AG20443 (cell line): ENCODE measurements around the gene CGB5.
A peak's percentile ranks its signal among the peaks of the same experiment; 100 is the strongest.
"Not testable (repeated sequence)": the region's sequence is repeated elsewhere in the genome, so short reads cannot be mapped to it uniquely, and the experiment has no call there.

Experiments
- DNase-seq: peaks from one replicate; pipeline ENCODE4 v3.0.0; 2012; ENCODE audit warnings: low spot score, mixed read lengths

CGB5 gene

DNA sequence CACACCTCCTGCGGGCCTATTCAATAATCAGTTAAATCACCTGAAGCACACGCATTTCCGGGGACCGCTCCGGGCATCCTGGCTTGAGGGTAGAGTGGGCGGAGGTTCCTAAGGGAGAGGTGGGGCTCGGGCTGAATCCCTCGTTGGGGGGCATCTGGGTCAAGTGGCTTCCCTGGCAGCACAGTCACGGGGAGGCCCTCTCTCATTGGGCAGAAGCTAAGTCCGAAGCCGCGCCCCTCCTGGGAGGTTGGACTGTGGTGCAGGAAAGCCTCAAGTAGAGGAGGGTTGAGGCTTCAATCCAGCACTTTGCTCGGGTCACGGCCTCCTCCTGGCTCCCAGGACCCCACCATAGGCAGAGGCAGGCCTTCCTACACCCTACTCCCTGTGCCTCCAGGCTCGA, at the start of gene CGB5:
Gene CGB5, plus strand, starts transcription at position 301 of the 400 bp plus-strand sequence. CDS start 362 bp downstream, outside the sequence.
- not testable (repeated sequence) for DNase-seq

DNA sequence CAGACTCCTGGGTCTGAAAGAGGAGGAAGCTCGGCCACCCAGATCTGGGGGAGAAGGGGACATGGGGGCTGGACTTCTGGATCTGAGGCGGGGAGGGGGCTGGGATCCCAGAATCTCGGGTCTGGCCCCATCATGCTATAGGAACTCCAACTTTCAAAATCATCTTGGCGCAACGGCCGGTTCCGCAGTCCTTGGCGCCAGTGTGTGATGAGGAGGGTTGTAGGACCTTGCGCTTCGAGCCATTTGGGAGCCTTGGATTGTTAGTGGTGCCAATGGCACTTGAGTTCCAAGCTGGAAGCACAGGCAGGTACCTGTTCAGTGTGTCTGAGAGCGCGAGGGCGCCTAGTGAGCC, 49.6 kb upstream of the CGB5 start:
- no peak for DNase-seq

DNA sequence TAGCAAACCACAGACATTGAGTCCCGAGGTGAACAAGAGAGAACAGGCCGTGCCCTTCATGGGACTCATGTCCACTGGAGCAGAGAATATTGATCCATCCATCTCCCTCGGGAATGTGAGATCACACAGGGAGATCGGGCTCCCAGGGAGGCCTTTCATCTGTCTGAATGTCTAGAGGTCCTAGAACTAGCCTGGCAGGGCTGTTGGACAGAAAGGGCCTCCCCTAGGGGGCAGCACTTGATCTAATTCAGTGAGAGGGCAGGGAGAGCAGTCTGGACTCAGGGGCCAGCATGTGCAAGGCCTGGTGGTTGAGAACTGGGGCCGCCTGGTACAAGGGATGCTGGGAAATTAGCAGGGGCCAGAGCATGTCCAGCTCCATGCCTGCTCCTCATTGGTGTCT, 45.7 kb upstream of the CGB5 start:
- DNase-seq: peak; percentile 56

DNA sequence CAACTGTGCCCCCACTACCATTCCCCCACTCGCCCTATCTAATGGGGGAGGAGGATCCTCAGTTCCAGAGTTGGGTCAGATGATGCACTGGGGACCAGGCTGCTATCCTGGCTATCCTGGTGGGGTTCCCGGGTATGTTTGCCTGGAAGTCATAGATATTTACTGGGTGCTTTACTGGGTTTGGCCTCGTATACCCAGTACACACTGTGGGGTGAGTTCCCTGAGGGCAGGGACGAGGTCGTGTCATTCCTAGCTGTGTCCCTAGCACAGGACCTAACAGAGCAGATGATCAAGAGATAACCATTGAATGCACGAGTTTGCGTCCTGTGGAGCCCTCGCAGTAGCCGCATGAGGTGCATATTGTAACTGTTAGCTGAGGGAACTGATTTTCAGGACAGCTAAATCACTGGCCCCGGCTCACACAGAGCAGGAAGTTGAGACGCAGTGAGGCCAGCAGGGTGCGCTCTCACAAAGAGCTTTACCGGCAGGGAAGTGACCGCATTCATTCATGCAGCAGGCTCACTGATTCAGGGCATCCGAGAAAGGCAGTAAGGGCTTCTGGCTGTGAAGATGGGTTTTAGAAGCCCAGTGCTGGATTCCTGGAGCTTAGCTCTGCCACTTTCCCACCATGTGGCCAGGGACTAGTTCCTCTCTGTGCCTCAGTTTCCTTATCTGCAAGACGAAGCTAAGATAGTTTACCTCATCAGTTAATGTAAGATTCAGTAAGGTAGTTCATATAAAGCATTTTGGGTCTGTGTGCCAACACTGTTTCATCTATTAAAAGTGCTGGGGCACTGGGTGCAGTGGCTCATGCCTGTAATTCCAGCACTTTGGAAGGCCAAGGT, 43.9 kb upstream of the CGB5 start:
- DNase-seq: peak; percentile 74

DNA sequence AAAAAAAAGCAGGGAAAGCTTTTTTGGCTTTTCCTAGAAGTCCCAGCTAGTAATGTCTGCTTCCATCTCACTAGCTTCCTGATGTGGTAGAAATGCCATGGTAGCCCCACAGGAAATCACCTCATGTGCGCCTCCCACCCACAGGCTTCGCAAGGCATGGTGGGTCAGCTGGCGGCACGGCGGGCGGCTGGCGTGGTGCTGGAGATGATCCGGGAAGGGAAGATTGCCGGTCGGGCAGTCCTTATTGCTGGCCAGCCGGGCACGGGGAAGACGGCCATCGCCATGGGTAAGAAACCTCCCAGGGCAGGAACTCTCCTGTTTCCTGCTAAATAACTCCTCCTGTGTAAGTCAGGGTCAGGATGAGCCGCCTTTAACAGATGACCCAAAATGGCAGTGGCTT, 39.5 kb upstream of the CGB5 start:
- no peak for DNase-seq

DNA sequence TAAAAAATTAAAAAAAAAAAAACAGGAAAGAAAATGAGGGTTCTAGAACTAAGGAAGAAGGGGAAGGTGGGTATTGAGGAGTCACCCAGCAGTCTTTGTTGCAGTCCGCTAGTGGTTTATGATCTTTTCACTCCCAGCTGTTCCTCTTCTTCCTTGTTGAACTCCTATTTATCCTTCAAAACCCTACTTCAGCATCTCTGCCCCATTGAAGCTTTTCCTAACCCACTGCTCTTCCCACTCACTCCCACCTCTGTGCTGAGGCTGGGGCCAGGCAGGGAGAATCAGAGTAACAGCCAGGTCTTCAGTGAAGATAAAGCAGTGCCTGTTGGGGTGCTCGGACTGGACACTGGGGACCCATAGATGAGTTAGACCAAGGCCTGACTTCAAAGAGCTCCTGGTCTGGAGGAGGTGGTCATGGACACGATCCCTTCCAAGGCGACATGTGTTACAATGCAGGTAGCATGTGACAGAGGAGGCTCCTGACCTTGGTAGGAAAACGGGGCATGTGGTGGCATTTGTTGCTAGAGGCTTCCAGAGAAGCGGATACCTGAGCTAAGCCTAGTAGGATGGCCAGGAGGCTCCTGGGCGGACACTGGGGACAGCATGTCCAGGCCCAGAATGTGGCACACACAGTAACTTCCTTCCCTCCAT, 38.6 kb upstream of the CGB5 start:
- DNase-seq: no peak

DNA sequence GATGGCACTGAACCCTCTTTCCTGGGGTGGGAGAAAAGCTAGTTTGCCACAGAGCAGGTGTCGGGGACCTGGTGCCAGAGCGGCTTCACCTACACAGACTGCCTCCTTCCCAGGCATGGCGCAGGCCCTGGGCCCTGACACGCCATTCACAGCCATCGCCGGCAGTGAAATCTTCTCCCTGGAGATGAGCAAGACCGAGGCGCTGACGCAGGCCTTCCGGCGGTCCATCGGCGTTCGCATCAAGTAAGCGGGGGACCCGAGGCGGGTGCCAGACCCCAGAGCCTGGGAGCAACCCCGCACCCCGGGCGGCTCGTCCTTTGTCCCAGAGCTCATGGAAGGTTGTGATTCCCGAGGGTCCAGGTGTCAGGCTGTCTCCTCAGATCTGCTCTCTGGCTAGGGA, 36.7 kb upstream of the CGB5 start:
- DNase-seq: no peak

DNA sequence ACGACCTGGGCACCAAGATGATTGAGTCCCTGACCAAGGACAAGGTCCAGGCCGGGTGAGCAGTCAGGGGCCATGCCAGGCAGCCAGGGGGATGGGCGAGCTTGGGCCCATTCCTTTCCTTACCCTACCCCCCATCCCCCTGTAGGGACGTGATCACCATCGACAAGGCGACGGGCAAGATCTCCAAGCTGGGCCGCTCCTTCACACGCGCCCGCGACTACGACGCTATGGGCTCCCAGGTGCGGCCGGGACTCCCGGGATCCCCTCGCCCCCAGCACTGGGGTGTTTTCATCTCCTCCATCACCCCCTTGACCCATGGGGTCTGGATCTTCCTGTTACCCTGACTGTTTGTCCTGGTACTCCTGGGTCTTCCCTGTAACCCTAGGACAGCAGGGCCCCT, 33.8 kb upstream of the CGB5 start:
- DNase-seq: no peak

DNA sequence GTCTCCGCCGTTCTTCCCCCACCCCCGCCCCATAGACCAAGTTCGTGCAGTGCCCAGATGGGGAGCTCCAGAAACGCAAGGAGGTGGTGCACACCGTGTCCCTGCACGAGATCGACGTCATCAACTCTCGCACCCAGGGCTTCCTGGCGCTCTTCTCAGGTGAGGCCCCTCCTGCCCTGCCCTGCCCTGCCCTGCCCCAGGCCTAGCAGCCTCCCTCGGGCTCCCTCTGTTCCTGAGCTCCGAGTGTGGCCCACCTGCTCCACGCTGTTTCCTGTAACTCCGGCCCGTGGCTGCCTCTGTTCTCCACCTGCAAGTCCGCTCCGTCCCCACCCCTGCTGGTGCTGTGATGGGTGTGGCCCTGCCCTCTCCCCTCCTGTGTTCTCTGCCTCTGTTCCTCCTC, 33.2 kb upstream of the CGB5 start:
- no peak for DNase-seq

DNA sequence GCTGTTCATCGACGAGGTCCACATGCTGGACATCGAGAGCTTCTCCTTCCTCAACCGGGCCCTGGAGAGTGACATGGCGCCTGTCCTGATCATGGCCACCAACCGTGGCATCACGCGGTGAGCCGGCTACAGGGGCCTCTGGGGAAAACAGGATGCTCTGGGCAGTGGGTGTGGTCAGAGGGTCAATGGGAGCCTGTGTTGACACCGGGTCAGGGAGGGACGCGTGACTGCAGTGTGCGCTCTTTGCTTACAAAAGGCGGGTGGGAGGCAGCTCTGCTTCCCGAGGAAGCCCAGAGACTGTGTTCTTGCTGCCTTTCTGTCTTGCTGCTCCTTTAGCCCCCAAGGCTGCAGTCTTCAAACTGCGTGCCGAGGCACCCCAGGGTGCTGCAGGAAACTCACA, 32.5 kb upstream of the CGB5 start:
- no peak for DNase-seq

DNA sequence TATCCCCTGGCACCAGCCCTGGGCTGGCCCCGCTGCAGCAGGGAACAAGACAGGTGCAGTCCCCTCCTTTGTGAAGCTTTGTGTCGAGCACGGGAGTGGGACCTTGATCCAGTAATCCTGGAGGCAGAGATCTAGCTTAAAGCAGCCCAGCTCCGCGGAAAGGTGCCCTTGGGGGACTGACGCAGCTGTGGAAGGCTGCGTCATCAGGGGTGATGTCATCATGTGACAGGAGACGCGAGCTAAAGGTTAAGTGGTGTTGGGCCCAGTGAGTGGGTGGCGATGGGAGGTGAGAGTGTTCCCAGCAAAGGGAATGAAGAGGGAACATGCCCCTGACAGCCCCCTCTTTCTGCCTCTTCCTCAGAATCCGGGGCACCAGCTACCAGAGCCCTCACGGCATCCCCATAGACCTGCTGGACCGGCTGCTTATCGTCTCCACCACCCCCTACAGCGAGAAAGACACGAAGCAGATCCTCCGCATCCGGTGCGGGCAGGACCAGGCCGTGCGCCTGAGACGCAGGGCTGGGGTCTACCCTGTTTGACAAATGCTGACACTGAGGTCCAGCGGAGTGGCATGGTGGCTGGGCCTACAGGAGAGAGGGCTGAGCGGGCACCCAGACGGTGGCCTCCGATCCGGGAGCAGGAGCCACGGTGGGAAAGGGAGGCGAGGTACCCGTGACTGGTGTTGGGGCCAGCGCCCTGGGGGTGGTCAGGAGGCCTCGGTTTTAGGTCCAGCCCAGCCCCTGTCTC, 29.4 kb upstream of the CGB5 start:
- no peak for DNase-seq

DNA sequence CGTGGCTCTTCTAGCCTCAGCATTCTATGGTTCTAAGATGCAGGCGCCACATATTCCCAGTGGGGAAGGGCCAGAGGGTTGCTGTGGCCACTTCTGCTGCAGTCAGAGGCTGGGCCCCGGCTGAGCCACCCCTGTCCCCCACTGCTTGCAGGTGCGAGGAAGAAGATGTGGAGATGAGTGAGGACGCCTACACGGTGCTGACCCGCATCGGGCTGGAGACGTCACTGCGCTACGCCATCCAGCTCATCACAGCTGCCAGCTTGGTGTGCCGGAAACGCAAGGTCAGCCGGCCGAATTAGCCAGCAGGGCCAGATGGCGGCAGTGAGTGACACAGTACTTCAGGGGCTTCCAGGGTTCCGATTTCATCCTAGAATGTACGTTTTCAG, 28.8 kb upstream of the CGB5 start:
- no peak for DNase-seq

DNA sequence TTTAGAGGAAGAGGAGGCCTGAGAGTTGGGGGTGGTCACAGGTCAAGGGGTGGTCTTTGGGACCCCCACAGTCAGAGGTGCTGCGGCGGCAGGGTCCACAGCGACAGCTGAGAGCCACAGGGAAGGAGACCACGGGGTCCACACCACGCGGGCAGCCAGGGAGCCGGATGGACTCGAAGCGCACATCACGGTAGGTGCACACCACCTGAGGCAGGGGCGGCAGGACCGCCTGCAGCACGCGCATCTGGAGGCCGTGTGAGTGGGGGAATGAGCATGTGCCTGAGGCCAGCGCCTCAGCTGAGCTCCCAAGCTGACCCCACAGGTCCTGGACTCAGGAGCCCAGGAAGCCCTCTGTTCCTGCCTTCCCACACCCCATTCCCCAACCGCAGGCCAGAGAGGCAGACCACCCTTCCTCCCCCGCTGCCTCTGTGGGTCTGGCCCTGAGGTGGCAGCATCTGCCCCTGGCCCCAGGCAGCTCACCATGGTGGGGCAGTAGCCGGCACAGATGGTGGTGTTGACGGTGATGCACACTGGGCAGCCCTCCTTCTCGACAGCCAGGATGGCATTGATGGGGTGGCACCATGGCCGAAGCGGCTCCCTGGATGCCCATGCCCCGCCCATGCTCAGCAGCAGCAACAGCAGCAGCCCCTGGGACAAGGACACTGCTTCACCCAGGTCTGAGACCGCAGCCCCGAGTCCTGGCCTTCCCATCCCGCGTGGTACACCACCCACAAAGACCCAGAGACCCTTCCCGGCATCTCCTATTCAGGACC, 27.4 kb upstream of the CGB5 start:
- no peak for DNase-seq

DNA sequence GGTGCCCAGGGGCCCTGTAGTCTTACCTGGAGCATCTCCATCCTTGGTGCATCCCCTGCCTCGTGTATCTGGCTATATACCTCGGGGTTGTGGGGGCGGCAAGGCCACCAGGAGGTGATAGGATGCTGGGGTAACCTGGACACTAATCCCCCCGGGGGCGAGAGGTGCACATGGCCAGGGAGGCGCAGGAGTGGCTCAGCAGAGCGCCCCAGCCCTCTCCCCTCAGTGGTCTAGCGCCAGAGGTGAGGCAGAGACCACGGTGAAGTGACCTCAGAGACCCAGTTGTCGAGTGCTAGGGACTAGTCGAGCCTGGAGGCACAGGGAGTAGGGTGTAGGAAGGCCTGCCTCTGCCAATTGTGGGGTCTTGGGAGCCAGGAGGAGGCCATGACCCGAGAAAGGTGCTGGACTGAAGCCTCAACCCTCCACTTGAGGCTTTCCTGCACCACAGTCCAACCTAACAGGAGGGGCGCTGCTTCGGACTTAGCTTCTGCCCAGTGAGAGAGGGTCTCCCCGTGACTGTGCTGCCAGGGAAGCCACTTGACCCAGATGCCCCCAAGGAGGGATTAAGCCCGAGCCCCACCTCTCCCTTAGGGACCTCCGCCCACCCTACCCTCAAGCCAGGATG, 26.5 kb upstream of the CGB5 start, which contains the start of gene LHB:
Gene LHB, minus strand, starts transcription at position 51 of the 625 bp plus-strand sequence. Its CDS starts 10 bp downstream, at position 41.
- DNase-seq: no peak

DNA sequence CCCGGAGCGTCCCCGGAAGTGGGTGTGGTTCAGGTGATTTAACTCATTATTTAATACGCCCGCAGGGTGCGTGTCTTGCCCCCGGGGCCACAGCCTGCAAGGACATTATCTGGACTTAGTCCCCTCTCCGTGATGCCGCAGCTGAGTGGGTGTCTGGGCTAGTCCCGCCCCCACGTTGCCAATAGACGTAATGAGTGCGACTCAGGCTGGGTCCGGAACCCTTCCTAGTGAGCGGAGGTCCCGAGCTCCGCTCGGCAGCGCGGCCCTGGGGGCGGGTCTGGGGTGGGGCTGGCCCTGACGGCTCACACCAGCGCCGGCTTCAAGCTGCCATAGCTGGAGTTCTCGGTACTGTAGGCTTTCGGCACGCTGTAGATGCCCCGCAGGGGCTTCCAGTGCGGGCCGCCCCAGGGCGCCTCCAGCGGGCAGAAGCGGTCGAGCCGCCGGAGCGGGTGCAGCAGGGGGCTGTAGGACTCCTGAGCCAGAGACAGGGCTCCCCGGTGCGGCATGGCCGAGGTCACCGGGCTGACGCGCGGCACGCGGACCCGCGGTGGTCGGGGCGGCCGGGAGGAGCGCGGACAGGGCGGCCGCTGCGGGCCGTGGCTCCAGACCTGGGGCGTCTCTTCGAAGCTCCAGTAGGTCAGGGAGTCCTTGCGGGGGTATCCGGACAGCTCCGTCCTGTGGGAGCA, 25.8 kb upstream of the CGB5 start:
- peak; percentile 87 for DNase-seq

DNA sequence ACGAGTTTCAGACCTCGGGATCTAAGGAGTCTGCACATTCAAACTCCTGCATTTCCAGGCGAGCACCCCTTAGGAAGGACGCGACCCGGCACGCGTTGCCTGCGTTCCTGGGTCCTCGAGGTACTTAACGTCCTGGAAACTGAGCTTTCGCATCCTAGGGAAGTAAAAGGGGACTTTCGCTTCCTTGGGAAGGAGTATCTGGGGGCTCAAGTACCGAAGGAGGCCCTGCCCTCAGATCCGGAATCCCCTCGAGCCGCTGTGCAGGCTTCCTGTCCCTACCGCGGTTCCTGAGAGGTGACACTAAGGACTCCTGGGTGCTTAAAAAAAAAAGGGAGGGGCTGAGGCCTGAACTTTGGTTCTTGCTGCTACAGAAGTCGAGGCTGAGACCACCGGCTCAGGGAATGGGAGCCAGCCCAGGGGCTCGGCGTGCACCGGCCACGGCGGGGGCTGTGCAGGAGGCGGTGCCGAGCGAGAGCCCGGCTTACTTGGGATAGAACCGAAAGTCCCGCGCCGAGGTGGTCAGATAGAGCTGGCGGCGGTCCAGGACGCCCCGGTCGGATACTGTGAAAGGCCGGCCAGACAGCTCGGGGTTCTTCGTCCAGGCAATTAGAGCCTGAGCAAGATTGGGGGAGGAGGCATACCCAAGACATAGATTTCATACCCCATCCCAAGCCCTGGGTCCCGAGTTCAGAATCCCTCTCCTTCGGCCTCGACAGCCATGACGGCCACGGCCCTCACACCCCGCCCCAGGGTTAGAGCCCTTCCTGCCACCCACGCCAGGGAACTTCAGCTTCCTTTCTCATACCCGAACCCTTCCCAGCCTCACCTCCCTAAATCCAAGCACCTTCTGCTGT, 25.0 kb upstream of the CGB5 start:
- not testable (repeated sequence) for DNase-seq

DNA sequence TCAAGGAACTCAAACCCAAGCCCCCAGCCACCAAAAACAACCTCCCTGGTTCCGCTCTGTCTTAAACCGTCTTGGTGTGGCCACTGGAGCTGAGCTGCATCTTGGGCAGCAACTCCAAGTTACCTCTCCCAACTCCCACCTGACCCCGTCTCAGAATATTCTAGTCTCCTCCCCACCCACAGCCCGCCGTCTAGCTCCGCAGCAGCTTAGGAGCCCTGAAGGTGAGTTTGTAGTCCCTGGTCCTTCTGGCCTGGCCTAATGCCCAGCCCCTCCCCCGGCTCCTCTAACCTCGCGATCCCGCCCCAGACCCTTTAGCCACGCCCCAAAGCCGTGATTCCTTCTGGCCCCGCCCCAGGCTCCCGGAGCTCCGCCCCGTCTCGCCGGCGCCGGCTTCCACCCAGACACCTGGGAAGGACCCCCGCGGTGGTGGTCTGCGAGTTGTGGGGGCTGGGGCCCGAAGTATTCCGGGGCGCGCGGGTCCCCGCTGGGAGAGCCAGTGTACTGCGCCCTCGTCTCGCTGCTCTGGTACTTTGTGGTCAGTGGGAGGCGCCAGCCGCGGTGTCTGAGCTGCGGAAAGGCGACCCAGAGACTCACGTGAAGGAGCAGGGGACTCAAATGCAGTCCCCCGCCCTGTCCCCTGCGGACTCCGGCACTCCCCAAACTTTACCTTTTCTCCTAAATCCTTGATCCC, 24.3 kb upstream of the CGB5 start:
- peak; percentile 72 for DNase-seq

DNA sequence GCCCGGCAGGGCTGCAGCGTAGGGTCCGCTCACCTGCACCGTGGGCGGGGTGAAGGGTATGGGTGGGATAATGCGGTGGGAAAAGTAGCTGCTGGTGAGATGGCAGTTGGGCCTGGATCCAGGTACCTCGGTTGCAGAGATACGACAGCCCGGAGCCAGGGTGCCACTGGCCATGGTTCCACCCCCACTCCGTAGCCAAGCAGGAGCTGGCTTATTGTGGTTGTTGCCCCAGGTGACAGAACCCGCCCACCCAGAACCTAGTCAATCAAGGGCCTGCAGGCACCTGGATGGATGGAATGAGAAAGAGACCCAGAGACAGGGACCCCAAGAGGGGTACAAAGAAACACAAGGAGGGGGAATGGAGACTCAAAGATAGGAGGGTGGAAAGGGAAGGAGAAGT, 23.3 kb upstream of the CGB5 start:
- no peak for DNase-seq
